HG03469 (cell line): ENCODE measurements around the gene SELENOF.
"Not testable (repeated sequence)": the region's sequence is repeated elsewhere in the genome, so short reads cannot be mapped to it uniquely, and the experiment has no call there.

Experiments used
- ATAC-seq: cut with Tn5 transposase; IDR thresholded peaks from one replicate; pipeline ENCODE4 v1.9.1; 2021; ENCODE audit warnings: mild to moderate bottlenecking, moderate library complexity, moderate number of reproducible peaks; ENCODE audit not compliant: unreplicated experiment

Gene SELENOF

GRCh38 chr1:86922445-86922844 is 8.5 kb upstream of the SELENOF start:
- no peak for ATAC-seq

GRCh38 chr1:86916752-86917151 is 2.8 kb upstream of the SELENOF start:
- no peak for ATAC-seq

- no peak for ATAC-seq
Measured at GRCh38 chr1:86915737-86916235, 1.9 kb upstream of the SELENOF start.

- no peak for ATAC-seq
Measured at GRCh38 chr1:86914998-86915736, 1.2 kb upstream of the SELENOF start.

GRCh38 chr1:86914601-86914997 is 673 bp upstream of the SELENOF start, which contains the start of gene HS2ST1:
Gene HS2ST1, plus strand, starts transcription at chr1:86914635.
- no peak for ATAC-seq

GRCh38 chr1:86913399-86913895 is 479 bp downstream of the SELENOF start:
- ATAC-seq = no peak

GRCh38 chr1:86912281-86912900 is 1.5 kb downstream of the SELENOF start:
- no peak for ATAC-seq

GRCh38 chr1:86906419-86906818 is 7.5 kb downstream of the SELENOF start:
- no peak for ATAC-seq

- no peak for ATAC-seq
Measured at GRCh38 chr1:86905875-86906274, 8.1 kb downstream of the SELENOF start.

- not testable (repeated sequence) for ATAC-seq
Measured at GRCh38 chr1:86899401-86899800, 14.5 kb downstream of the SELENOF start.

- no peak for ATAC-seq
Measured at GRCh38 chr1:86888327-86888726, 25.6 kb downstream of the SELENOF start.

- ATAC-seq = no peak
Measured at GRCh38 chr1:86887479-86888162, 26.3 kb downstream of the SELENOF start.

- no peak for ATAC-seq
Measured at GRCh38 chr1:86875722-86876121, 38.2 kb downstream of the SELENOF start.

GRCh38 chr1:86872086-86872485 is 41.8 kb downstream of the SELENOF start:
- no peak for ATAC-seq

- ATAC-seq = no peak
Measured at GRCh38 chr1:86871001-86871400, 42.9 kb downstream of the SELENOF start.

GRCh38 chr1:86868477-86868876 is 45.4 kb downstream of the SELENOF start:
- ATAC-seq = no peak

- ATAC-seq = not testable (repeated sequence)
Measured at GRCh38 chr1:86867278-86867677, 46.6 kb downstream of the SELENOF start.

GRCh38 chr1:86866665-86867064 is 47.3 kb downstream of the SELENOF start:
- ATAC-seq = no peak

- ATAC-seq = no peak
Measured at GRCh38 chr1:86865973-86866637, 47.8 kb downstream of the SELENOF start.

GRCh38 chr1:86862920-86863319 is 51.0 kb downstream of the SELENOF start:
- no peak for ATAC-seq

- no peak for ATAC-seq
Measured at GRCh38 chr1:86861424-86861823, 52.5 kb downstream of the SELENOF start.
